GM19468 (cell line): ENCODE data around the gene PACSIN2.
"Not testable (repeated sequence)": the region's sequence is repeated elsewhere in the genome, so short reads cannot be mapped to it uniquely, and the experiment has no call there.

Experiments
- ATAC-seq: cut with Tn5 transposase; IDR thresholded peaks from one replicate; pipeline ENCODE4 v1.9.1; 2021; ENCODE audit warnings: mild to moderate bottlenecking, moderate library complexity, moderate number of reproducible peaks; ENCODE audit not compliant: unreplicated experiment; ENCODE audit errors: extremely low read depth

The PACSIN2 gene

DNA sequence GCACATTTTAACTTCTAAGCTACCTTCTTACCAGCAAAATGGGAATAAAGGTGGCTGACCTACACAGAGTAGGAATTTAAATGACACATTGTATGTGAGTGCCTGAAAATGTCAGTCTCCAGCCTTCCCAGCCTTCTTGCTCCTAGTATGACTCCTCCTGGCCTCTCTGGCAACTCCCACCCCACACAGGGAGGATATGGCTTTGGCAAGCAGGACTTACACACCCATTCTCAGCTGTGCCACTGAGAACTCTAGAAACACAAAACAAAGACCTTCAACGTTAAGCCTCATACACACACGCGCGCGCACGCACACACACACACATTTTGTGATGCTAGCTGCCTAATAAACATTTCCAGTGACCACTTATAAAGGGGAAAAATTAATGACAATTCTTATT lies 65.8 kb downstream of the PACSIN2 start:
- ATAC-seq, result no peak

DNA sequence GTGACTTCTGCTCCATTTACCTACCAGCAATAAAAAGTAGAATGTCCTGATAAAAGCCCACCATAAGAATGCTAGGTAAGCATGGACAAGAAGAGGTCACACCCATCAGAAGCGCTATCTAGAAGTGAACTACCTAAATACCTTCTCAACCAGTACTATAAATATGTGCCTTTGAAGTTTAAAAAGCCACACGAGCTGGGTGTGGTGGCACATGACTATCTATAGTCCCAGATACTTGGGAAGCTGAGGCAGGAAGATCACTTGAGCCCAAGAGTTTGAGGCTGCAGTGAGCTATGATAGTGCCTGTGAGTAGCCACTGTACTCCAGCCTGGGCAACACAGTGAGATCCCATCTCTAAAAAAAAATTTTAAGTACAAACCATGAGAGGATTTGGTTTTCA lies 66.7 kb downstream of the PACSIN2 start:
- no peak for ATAC-seq

GRCh38 chr22:42947211-42947990 lies 67.5 kb downstream of the PACSIN2 start:
- ATAC-seq, result no peak

DNA sequence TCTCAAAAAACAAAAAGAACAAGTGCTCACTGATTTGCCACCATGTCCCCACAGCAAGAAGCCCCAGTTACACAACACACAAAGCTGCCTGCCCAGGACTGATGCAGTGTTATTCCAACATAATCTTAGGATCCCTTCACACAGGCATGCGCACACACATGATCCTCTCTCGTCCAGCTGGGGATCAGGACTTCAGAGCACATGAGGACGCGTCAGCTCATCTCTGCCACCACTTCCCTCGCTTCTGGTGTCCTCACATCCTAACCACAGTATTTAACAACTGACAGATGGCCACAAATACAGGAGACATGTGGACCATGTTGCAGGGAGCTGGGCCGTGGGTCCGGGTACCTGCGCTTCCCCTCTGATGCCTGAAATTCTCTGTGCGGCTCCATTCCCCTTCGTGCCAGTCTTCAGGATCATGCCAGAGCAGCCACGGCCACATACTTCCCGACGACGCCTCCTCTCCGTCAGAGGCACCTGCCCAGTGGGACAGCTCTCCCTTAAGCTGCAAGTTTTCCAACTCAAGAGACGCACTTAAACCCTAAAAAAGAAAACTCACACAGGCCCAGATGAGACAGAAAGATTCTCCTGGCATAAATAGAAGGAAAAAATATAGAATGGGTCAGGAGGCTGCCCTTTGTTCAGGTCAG lies 68.3 kb downstream of the PACSIN2 start:
- ATAC-seq, result no peak

GRCh38 chr22:42945736-42946135 lies 69.2 kb downstream of the PACSIN2 start:
- no peak for ATAC-seq

DNA sequence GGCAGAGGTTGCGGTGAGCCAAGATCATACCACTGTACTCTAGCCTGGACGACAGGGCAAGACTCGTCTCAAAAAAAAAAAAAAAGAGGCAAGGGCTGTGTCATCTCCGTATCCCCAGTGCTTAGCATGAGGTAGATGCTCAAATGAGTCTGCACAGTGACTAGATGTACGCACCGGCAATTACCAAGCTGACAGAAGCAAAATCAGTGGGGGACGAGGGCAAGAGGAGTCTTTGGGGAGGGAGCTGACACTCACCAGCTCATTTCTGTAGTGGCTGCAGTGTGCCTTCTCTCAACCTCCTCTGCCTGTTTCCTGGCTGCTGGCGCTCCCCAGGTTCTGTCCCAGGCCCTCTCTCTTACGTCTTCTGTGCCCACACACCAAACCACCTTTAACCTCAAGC lies 69.9 kb downstream of the PACSIN2 start:
- no peak for ATAC-seq

GRCh38 chr22:42944409-42944808 lies 70.5 kb downstream of the PACSIN2 start:
- ATAC-seq, result no peak

GRCh38 chr22:42943981-42944380 lies 71.0 kb downstream of the PACSIN2 start:
- ATAC-seq, result no peak

- no peak for ATAC-seq
These were observed 72.6 kb downstream of the PACSIN2 start for GRCh38 chr22:42942351-42942750.

- no peak for ATAC-seq
These were observed 74.9 kb downstream of the PACSIN2 start for GRCh38 chr22:42939941-42940653.

GRCh38 chr22:42939451-42939881 lies 75.5 kb downstream of the PACSIN2 start:
- ATAC-seq, result no peak

DNA sequence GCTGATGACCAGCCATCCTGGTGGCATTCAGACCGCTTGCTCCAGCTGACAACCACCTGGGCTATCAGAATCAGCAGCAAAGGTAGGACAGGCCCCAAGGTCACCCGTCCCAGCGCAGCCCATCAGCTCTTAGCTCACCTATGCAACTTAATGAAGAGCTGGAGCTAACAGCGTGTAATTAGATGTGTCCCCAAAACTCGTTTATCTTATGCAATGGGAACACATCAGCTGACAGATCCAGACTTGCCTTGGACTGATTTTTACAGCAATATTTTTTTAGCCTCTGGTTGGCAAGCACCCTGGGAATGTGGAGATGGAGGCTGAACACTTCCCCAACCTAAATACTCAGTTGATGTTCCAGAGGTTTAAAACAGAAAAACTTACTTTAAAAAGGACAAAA lies 76.0 kb downstream of the PACSIN2 start:
- no peak for ATAC-seq

DNA sequence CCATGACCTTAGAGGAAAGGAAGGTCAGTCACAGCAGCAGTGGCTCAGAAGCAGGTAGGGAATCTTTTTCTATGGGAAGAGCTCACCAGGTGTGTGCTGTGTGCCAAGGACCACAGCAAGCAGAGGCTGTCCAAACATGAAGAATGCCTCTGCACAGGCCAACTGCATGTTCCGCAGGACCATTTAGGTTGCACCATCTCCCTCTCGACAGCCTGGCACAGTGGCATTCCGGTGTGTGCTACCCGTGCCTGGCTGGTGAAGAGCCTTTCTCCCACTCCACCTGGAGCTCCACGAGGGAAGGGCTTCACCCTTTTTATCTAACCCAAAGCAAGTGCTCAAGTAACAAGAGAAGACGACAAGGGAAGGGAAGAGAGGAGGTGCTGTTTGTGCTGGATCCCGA lies 76.5 kb downstream of the PACSIN2 start:
- no peak for ATAC-seq

GRCh38 chr22:42937164-42937843 lies 77.6 kb downstream of the PACSIN2 start:
- no peak for ATAC-seq

DNA sequence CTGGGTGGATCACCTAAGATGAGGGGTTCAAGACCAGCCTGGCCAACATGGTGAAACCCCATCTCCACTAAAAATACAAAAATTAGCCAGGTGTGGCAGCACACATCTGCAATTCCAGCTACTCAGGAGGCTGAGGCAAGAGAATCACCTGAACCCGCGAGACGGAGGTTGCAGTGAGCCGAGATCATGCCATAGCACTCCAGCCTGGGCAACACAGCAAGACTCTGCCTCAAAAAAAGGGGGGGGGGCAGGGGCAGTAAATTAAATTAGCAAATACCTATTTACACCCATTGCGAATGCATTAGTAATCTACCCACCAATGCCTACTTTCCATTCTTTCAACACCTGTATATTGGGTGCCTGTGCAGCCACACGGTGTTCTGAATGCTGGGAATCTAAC lies 78.3 kb downstream of the PACSIN2 start:
- not testable (repeated sequence) for ATAC-seq

- ATAC-seq, result no peak
These were observed 80.6 kb downstream of the PACSIN2 start for GRCh38 chr22:42934338-42934737.

GRCh38 chr22:42933485-42934091 lies 81.4 kb downstream of the PACSIN2 start:
- ATAC-seq, result no peak

DNA sequence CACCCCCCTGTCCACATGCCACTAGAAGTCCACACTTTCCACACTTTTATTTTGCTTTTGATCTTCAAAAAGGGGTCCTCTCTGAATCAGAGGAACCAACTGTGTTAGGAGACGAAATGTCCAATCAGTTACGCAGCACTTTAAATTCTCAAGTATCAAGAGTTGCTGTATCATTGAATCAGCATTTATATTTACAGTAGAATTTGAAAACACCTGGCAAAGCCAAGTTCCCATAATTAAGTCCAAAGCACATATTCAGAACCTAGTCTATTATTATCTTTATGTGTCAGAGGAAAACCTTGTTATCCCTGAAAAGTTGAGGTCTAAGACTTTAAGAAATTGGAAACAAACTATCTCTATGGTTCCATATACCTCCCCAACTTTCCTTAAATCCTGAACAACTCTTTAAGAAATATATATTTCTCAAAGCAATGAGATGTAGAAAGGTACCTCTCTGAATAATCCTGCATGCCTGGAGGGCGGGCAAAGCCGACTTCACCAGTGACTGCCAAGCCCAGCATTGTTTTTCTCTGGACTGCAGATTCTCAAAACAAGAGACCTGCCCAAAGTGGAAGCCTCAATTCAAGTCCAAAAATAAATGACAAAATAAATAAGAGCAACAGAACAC lies 82.0 kb downstream of the PACSIN2 start:
- no peak for ATAC-seq

DNA sequence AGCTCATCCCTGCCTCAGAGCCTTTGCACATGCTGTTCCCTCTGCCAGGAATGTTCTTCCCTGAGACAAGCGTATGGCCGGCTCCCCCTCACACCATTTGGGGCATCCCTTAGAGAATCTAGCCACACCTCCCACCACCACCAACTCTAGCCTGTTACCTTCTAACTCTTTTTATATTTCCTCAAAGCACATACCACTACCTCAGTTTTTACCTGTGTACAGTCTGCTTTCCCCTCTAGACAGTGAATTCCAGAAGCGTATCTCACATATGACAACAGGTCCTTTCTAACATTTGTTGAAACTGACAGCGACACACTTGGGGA lies 82.8 kb downstream of the PACSIN2 start:
- ATAC-seq, result no peak
